ENCODE measurements around the gene QRFP.

The QRFP gene

DNA sequence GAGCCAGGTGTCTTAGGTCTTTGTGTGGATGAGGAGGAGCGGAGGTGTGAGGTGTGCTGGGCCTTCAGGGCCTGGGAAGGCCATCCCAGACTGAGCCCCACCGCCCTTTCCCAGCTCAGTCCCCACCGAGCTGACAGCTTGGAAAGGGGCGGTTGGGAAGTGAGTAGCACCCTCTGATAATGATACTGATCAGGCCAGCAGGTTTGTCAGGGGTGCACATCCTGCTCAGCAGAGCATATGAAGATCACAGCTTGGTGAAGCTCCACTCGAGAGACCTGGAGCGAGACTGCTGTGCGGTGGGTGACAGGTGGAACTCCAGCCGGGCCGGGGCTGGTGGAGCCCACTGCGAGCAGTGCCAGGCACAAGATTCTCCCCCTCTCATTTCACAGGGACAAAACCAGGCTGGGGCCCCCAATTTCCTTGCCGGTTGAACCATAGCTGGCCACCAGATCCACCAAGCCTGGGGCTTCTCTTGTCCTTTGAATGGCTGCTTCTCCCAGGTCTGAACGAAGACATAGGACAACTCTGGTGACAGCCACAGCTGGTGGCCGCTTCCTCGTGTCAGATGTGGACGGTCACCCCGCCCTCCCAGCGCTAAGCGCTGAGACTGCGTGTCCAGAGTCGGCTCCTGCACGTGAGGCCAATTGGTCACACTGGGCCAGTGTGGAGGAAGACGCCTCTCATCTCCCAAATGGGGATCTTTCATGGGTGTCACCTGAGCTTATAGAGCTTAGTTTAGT is 8.3 kb downstream of the QRFP start:
- DNase-seq, result no peak

DNA sequence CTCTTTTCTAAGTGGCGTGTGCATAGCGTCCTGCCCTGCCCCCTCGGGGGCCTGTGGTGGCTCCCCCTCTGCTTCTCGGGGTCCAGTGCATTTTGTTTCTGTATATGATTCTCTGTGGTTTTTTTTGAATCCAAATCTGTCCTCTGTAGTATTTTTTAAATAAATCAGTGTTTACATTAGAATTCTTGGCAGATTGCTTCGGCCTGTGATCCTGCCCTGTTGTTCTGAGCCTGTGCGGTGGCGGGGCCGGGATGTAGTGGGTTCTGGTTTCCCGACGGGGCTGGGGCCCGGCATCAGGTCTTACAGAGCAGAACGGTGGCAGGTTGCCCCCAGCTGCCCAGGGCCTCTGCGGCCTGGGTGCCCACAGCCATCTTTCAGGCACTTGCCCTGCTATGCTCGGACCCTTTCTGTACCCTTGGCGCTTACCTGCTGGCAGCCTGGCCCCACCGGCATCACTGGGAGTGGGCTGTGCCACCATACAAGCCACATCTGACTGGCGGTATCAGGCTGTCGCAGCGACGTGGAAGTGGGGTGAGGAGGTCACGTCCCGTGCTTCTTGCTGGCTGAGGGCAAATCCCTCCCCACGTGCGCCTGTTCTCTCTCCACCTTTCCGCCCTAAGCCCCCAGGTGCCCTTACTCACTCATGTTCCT is 9.0 kb downstream of the QRFP start:
- DNase-seq, result no peak

DNA sequence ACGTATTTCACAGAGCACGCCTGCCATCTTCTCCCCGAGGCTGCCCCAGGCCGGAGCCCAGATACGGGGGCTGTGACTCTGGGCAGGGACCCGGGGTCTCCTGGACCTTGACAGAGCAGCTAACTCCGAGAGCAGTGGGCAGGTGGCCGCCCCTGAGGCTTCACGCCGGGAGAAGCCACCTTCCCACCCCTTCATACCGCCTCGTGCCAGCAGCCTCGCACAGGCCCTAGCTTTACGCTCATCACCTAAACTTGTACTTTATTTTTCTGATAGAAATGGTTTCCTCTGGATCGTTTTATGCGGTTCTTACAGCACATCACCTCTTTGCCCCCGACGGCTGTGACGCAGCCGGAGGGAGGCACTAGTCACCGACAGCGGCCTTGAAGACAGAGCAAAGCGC is 9.6 kb downstream of the QRFP start:
- DNase-seq, result no peak

DNA sequence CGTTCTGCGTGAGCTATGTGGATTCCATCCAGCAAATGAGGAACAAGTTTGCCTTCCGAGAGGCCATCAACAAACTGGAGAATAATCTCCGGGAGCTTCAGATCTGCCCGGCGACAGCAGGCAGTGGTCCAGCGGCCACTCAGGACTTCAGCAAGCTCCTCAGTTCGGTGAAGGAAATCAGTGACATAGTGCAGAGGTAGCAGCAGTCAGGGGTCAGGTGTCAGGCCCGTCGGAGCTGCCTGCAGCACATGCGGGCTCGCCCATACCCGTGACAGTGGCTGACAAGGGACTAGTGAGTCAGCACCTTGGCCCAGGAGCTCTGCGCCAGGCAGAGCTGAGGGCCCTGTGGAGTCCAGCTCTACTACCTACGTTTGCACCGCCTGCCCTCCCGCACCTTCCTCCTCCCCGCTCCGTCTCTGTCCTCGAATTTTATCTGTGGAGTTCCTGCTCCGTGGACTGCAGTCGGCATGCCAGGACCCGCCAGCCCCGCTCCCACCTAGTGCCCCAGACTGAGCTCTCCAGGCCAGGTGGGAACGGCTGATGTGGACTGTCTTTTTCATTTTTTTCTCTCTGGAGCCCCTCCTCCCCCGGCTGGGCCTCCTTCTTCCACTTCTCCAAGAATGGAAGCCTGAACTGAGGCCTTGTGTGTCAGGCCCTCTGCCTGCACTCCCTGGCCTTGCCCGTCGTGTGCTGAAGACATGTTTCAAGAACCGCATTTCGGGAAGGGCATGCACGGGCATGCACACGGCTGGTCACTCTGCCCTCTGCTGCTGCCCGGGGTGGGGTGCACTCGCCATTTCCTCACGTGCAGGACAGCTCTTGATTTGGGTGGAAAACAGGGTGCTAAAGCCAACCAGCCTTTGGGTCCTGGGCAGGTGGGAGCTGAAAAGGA is 10.9 kb downstream of the QRFP start:
- no peak for DNase-seq

- DNase-seq, result no peak
Measured at GRCh38 chr9:130884542-130885483, 11.8 kb downstream of the QRFP start.

DNA sequence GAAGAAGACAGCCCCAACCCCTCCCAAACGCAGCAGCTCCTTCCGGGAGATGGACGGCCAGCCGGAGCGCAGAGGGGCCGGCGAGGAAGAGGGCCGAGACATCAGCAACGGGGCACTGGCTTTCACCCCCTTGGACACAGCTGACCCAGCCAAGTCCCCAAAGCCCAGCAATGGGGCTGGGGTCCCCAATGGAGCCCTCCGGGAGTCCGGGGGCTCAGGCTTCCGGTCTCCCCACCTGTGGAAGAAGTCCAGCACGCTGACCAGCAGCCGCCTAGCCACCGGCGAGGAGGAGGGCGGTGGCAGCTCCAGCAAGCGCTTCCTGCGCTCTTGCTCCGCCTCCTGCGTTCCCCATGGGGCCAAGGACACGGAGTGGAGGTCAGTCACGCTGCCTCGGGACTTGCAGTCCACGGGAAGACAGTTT is 12.5 kb downstream of the QRFP start:
- no peak for DNase-seq

GRCh38 chr9:130883479-130883878 is 13.1 kb downstream of the QRFP start:
- no peak for DNase-seq

DNA sequence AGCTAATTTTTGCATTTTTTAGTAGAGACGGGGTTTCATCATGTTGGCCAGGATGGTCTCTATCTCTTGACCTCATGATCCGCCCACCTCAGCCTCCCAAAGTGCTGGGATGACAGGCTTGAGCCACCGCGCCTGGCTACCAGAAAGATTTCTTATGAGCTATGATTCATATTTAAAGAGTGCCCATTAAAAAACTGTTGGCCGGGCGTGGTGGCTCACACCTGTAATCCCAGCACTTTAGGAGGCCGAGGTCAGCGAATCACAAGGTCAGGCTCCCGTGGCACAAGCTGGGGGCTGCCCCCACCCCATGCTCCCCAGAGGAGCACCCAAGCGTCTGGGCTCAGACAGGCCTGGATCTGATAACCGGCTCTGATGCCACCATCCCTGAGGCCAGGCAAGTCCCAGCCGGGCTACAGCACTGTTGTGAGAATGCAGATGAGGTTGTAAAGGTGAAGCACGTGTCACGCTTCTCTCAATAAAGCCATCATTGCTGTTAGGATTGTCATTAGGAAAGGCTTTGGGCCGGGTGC is 13.9 kb downstream of the QRFP start:
- no peak for DNase-seq

GRCh38 chr9:130881516-130881915 is 15.1 kb downstream of the QRFP start:
- DNase-seq, result no peak

DNA sequence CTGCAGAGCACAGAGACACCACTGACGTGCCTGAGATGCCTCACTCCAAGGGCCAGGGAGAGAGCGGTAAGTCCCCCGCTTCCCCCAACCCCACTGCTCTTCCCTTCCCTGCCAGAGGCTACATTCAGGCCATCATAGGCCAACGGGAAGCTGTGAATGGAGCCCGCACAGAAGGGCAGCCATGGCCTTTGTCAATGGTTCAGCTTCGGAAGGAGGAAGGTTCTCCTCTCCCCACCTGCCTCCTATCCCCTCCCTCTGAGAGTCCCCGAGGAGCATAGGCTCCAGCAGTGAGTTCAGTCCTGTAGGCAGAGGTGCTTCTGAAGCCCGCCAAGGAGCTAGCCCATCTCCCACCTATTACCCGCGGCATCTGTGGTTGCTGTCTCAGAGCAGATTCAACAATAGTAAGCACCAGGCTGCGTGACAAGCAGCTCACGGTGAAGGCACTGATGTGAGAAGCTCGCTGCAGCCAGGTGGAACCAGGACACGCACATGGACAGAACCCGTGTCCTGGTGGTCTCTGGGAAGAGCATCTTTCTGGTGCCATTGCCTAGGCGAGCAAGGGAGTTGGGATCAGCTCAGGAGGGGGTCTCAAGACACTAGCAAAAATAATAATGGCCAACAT is 15.9 kb downstream of the QRFP start:
- DNase-seq, result no peak

- DNase-seq, result no peak
Measured at GRCh38 chr9:130879863-130880411, 16.7 kb downstream of the QRFP start.

DNA sequence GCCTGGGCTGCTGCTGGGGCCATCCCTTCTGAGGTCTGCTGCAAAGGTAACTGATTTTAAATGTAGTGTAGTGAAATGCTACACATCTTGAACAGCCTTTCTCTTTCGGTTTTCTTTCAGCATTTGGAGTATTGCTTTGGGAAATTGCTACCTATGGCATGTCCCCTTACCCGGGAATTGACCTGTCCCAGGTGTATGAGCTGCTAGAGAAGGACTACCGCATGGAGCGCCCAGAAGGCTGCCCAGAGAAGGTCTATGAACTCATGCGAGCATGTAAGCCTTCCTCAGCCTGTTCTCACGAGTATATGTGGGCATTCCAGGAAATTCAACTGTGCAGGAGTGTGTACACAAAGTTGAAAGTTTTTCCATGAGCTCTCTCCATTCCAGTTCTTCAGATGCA is 18.3 kb downstream of the QRFP start:
- no peak for DNase-seq

DNA sequence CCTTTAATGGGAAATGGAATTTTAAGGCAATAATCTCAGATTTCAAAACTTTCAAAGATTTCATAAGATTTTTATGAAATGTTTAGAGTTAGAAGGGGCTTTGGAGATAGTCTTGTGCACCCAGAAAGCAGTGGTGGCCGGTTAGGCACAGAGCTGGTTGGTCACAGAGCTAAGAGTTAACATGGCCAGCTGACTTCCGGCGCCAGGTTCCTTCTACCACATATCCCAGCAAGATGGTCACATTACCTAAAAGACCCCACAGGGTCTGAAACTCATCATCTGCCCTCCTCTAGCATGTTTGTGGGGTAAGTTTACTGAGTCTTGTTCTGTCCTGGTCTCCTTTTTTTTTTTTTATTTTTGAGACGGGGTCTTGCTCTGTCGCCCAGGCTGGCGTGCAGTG is 19.3 kb downstream of the QRFP start:
- no peak for DNase-seq

DNA sequence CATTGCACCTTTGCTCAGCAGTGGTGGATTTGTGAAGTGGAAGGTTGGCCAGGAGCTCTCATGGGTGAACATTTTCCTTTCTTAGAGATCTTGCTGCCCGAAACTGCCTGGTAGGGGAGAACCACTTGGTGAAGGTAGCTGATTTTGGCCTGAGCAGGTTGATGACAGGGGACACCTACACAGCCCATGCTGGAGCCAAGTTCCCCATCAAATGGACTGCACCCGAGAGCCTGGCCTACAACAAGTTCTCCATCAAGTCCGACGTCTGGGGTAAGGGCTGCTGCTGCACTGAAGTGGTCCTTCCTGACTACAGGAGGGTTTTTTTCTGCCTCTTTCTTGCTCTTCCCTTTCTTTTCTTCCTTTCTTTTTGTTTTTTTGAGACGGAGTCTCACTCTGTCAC is 21.8 kb downstream of the QRFP start:
- DNase-seq, result no peak

- DNase-seq, result no peak
Measured at GRCh38 chr9:130873966-130874365, 22.6 kb downstream of the QRFP start.

DNA sequence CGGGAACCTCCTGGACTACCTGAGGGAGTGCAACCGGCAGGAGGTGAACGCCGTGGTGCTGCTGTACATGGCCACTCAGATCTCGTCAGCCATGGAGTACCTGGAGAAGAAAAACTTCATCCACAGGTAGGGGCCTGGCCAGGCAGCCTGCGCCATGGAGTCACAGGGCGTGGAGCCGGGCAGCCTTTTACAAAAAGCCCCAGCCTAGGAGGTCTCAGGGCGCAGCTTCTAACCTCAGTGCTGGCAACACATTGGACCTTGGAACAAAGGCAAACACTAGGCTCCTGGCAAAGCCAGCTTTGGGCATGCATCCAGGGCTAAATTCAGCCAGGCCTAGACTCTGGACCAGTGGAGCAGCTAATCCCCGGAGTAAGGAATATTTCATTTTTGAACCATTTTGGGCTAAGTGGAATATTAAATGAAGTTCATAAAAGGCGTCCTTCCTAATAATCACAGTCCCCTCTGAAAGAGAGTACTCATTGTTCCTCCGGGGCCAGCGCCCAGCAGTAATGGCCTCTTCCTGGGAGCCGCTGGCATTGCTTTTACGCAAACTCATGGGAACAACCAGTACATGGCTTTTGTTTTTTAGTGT is 23.6 kb downstream of the QRFP start:
- peak in 1 of 2 experiments; percentile 20 for DNase-seq

DNA sequence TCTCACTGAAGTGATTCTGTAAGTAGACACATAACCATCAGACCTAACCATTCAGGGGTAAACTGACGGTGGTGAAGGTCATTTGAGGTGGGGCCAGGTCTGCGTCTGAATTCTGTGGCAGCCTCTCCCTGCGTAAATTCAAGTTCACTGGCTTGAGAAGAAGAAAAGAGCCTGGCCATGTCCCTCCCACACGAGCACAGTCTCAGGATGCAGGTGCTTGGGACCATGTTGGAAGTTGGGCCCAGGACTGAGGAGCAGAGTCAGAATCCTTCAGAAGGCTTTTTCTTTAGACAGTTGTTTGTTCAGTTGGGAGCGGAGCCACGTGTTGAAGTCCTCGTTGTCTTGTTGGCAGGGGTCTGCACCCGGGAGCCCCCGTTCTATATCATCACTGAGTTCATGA is 24.1 kb downstream of the QRFP start:
- no peak for DNase-seq

- no peak for DNase-seq
Measured at GRCh38 chr9:130872093-130872492, 24.5 kb downstream of the QRFP start.

GRCh38 chr9:130871395-130872062 is 25.1 kb downstream of the QRFP start:
- no peak for DNase-seq

Measured in NCI-H2081 (cell line).